ENCODE data around the gene ADGRD1.

The ADGRD1 gene

DNA sequence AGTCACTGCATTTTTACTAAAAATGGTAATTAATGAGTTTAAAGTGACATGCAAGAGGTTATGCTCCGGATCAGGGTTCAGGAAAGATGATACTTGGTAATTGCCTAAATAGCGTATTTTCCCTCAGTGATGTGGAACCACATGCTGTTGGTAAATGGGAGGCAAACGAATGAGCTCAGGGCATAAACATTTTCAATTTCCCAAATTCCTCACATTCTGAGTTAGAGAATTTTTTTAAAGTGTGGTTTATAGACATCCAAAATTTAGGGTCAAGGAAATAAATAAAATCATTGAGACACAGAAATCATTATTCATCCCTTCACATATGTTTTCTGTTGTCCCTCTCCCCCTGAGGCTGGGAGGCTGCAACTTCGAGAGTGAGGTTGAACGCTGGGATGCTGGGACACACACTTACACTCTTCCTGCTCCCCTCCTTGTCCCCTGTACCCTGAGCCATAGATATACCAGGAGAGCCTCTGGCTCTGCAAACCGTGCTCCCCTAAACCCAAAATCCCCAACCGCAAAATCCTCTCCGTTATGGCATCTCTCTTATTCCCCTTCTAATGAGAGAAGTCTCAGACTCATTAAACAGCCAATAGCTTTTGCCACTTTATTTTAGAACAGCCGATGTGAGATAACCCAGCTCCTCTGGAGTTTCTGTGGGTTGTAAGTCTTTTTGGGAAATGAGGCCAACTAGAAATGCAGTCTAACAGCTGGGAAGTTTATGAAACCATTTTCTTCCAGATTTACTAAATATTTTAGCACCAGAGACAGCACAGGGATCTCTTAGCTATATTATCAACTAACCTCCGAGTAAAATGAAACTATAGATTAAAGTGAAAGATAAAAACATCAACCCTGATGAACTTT lies 21.4 kb upstream of the ADGRD1 start:
- H3K36me3 ChIP-seq (ENCODE audit: low read depth) = no peaks in the 10 kb centered on the region
- ATAC-seq (ENCODE audit: low read depth) (no peak), DNase-seq (ENCODE audit: low spot score) (no peak)
- peaks cover 25% of the 10 kb centered on the region for H3K27me3 ChIP-seq (ENCODE audit: insufficient read depth, poor library complexity, severe bottlenecking)
- H3K4me1 ChIP-seq (ENCODE audit: insufficient read depth, poor library complexity, severe bottlenecking) = no peaks in the 10 kb centered on the region
- no peaks in the 10 kb centered on the region for H3K9me3 ChIP-seq (ENCODE audit: severe bottlenecking)
- H3K27ac ChIP-seq (ENCODE audit: poor library complexity, severe bottlenecking) = no peak overlapping the region
- H3K4me3 ChIP-seq (ENCODE audit: severe bottlenecking) = no peak overlapping the region
- TF ChIP-seq, protein P1, sequence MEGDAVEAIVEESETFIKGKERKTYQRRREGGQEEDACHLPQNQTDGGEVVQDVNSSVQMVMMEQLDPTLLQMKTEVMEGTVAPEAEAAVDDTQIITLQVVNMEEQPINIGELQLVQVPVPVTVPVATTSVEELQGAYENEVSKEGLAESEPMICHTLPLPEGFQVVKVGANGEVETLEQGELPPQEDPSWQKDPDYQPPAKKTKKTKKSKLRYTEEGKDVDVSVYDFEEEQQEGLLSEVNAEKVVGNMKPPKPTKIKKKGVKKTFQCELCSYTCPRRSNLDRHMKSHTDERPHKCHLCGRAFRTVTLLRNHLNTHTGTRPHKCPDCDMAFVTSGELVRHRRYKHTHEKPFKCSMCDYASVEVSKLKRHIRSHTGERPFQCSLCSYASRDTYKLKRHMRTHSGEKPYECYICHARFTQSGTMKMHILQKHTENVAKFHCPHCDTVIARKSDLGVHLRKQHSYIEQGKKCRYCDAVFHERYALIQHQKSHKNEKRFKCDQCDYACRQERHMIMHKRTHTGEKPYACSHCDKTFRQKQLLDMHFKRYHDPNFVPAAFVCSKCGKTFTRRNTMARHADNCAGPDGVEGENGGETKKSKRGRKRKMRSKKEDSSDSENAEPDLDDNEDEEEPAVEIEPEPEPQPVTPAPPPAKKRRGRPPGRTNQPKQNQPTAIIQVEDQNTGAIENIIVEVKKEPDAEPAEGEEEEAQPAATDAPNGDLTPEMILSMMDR (IDR thresholded peaks at IDR 0.05; ENCODE audit: poor library complexity, severe bottlenecking) = no peak

DNA sequence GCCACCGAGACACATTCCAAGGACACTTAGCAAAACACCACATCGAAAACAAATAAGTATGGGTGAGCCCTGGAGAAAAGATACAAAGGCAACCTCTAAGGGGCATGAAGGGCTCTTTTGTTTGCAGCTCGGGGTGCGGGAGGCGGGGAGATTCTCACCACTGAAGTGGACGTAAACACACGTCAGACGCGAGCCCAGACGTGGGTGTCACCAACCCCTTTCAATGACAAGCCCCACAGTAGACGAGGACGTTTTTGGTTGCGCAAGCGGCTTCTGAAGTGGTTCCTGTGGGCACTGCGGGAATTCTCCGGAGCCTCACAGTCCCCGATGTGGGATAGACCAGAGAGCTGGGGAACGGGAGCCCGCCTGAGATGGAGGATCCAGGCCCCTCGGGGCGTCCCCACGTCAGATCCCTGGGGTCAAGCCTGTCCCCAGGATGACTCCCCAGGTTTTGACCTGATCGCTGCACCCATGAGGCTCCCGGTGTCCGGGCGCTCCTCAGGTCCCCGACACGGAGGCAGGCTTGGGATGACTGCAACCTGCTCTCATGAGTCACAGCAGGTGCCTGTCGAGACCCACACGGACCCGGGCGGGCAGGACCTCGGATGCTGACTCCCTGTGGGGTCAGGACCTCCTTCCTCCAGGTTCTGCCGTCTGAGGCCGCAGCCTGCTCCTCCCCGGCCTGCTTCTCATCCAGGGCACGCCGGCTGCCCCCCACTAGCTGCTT lies 20.3 kb upstream of the ADGRD1 start:
- no peak for DNase-seq (ENCODE audit: low spot score)
- Histone ChIP-seq H3K36me3 (ENCODE audit: low read depth) (no peaks in the 10 kb centered on the region), H3K9me3 (ENCODE audit: severe bottlenecking) (no peaks in the 10 kb centered on the region), H3K27ac (ENCODE audit: poor library complexity, severe bottlenecking) (no peak overlapping the region), H3K4me1 (ENCODE audit: insufficient read depth, poor library complexity, severe bottlenecking) (no peaks in the 10 kb centered on the region), H3K4me3 (ENCODE audit: severe bottlenecking) (no peak overlapping the region), H3K27me3 (ENCODE audit: insufficient read depth, poor library complexity, severe bottlenecking) (peaks cover 25% of the 10 kb centered on the region)
- no peak for ATAC-seq (ENCODE audit: low read depth)
- TF ChIP-seq, protein P1 (IDR thresholded peaks at IDR 0.05; ENCODE audit: poor library complexity, severe bottlenecking) = no peak

DNA sequence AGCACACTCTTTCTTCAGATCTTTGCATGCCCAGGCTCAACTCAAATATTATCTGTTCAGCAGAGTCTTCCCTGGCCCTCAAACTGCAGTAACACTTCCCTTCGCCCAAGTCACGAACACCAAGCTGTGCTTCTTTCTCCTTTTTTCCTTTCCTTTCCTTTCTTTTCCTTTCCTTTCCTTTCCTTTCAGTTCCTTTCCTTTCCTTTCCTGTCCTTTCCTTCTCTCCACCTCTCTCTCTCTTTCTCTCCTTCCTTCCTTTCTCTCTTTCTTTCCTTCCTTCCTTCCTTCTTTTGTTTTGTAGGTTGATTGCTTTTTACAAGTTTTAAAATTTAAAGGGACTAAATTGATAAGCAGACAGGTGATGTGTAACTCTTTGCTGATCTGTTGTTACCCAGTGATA lies 19.0 kb upstream of the ADGRD1 start:
- Histone ChIP-seq H3K4me1 (ENCODE audit: insufficient read depth, poor library complexity, severe bottlenecking) (no peaks in the 10 kb centered on the region), H3K36me3 (ENCODE audit: low read depth) (no peaks in the 10 kb centered on the region), H3K9me3 (ENCODE audit: severe bottlenecking) (no peaks in the 10 kb centered on the region), H3K27ac (ENCODE audit: poor library complexity, severe bottlenecking) (no peak overlapping the region), H3K27me3 (ENCODE audit: insufficient read depth, poor library complexity, severe bottlenecking) (peaks cover 25% of the 10 kb centered on the region), H3K4me3 (ENCODE audit: severe bottlenecking) (no peak overlapping the region)
- DNase-seq (ENCODE audit: low spot score) (no peak), ATAC-seq (ENCODE audit: low read depth) (no peak)
- TF ChIP-seq, protein P1 (IDR thresholded peaks at IDR 0.05; ENCODE audit: poor library complexity, severe bottlenecking) = no peak

DNA sequence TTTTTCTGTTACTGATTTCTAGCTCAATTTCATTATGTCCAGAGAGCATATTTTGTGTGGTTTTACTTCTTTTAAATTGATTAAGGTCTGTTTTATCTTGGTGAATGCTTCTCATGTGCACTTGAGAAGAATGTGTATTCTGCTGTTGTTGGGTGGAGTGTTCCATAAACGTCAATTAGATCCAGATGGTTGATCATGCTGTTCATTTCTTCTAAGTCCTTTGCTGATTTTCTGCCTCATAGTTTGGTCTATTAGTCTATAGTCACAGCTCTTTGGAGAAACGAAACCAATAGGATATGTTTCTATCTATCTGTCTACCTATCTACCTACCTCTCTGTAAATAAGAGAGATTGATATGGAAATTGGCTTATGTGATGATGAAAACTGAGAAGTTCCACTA lies 17.1 kb upstream of the ADGRD1 start:
- Histone ChIP-seq H3K36me3 (ENCODE audit: low read depth) (no peaks in the 10 kb centered on the region), H3K27me3 (ENCODE audit: insufficient read depth, poor library complexity, severe bottlenecking) (peaks cover 18% of the 10 kb centered on the region), H3K4me1 (ENCODE audit: insufficient read depth, poor library complexity, severe bottlenecking) (no peaks in the 10 kb centered on the region), H3K4me3 (ENCODE audit: severe bottlenecking) (no peak overlapping the region), H3K27ac (ENCODE audit: poor library complexity, severe bottlenecking) (no peak overlapping the region), H3K9me3 (ENCODE audit: severe bottlenecking) (no peaks in the 10 kb centered on the region)
- no peak for ATAC-seq (ENCODE audit: low read depth)
- no peak for DNase-seq (ENCODE audit: low spot score)
- TF ChIP-seq, protein P1 (IDR thresholded peaks at IDR 0.05; ENCODE audit: poor library complexity, severe bottlenecking) = no peak
